HL-60 (cell line): ENCODE data around the gene SERPINB5.

Experiments used
- DNase-seq, 2 experiments: peaks; one replicate each; pipeline ENCODE4 v3.0.0-alpha.2; 2010 to 2020; ENCODE audit warnings: low read depth in 1 of 2, low spot score in 1 of 2
- H3K27ac ChIP-seq: fragments of 250-450 bp; sonication (Bioruptor Pico); replicated peaks from 2 replicates; pipeline ENCODE4 v1.5.1; 2020; ENCODE audit warnings: mild to moderate bottlenecking, moderate library complexity
- H3K27me3 ChIP-seq: fragments of 250-450 bp; sonication (Bioruptor Pico); 2 replicates; pipeline ENCODE4 v1.5.1; 2021; ENCODE audit warnings: mild to moderate bottlenecking, moderate library complexity; ENCODE audit not compliant: insufficient read depth, poor library complexity, severe bottlenecking
- H3K4me3 ChIP-seq: replicated peaks from 2 replicates; pipeline ENCODE4 v1.5.1; 2011; ENCODE audit warnings: mild to moderate bottlenecking, control low read depth, low read length; ENCODE audit not compliant: insufficient read depth
- GABPA ChIP-seq: IDR thresholded peaks from 2 replicates; pipeline ENCODE4 v1.6.1; 2012; ENCODE audit warnings: low read depth
- POLR2AphosphoS5 ChIP-seq: IDR thresholded peaks from 2 replicates; pipeline ENCODE4 v1.6.1; 2012; ENCODE audit warnings: low read depth
- SPI1 ChIP-seq: IDR thresholded peaks from 2 replicates; pipeline ENCODE4 v1.6.1; 2012; ENCODE audit warnings: low read depth, mild to moderate bottlenecking, borderline replicate concordance
- TF ChIP-seq, protein P1 (sequence below): IDR thresholded peaks from one replicate; pipeline ENCODE4 v1.5.1; 2011; ENCODE audit warnings: low read length, control low read depth, inconsistent platforms; ENCODE audit not compliant: insufficient read depth
- TF ChIP-seq, protein P2 (sequence below): IDR thresholded peaks from 2 replicates; pipeline ENCODE4 v1.6.1; 2012; ENCODE audit warnings: low read depth; ENCODE audit not compliant: insufficient replicate concordance

SERPINB5 gene

DNA sequence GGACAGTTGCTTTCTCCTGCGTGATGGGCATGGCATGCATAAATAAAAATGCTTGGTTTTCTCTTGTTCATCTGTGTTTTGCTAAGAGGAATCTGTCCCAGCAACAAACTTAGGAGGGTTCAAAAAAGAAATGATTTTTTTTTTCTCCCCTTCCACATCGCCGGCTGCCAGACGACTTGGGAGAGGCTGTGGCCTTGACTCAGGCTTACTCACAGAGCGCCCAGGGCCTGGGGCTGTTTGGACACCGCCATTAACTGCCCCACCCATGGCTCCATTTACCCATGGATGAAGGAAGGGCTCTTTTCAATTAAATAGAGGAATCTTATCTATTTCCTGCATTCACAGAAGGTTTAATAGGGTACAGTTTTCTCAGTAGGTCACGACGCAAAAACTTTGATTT lies 22.3 kb upstream of the SERPINB5 start:
- Histone ChIP-seq H3K27ac (no peak overlapping the region), H3K27me3 (no peaks in the 10 kb centered on the region), H3K4me3 (no peak overlapping the region)
- no peak for DNase-seq
- no peak for TF ChIP-seq POLR2AphosphoS5
- TF ChIP-seq, protein P1, sequence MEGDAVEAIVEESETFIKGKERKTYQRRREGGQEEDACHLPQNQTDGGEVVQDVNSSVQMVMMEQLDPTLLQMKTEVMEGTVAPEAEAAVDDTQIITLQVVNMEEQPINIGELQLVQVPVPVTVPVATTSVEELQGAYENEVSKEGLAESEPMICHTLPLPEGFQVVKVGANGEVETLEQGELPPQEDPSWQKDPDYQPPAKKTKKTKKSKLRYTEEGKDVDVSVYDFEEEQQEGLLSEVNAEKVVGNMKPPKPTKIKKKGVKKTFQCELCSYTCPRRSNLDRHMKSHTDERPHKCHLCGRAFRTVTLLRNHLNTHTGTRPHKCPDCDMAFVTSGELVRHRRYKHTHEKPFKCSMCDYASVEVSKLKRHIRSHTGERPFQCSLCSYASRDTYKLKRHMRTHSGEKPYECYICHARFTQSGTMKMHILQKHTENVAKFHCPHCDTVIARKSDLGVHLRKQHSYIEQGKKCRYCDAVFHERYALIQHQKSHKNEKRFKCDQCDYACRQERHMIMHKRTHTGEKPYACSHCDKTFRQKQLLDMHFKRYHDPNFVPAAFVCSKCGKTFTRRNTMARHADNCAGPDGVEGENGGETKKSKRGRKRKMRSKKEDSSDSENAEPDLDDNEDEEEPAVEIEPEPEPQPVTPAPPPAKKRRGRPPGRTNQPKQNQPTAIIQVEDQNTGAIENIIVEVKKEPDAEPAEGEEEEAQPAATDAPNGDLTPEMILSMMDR: no peak

DNA sequence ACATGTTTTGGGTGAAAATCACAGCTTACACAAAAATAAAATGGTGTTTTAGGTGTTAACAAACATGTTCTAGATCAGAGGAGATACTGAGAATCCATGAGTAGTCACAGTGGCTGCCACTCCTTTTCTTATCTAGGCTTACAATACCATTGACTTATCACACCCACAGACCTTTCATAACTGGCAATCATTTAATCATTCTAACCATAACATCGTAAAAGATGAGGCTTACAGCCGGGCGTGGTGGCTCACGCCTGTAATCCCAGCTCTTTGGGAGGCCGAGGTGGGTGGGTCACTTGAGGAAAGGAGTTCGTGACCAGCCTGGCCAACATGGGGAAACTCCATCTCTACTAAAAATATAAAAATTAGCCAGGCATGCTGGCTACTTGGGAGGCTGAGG lies 18.8 kb upstream of the SERPINB5 start:
- Histone ChIP-seq H3K27ac (no peak overlapping the region), H3K4me3 (no peak overlapping the region), H3K27me3 (no peaks in the 10 kb centered on the region)
- TF ChIP-seq SPI1 (no peak), POLR2AphosphoS5 (no peak), GABPA (no peak)
- TF ChIP-seq, protein P2, sequence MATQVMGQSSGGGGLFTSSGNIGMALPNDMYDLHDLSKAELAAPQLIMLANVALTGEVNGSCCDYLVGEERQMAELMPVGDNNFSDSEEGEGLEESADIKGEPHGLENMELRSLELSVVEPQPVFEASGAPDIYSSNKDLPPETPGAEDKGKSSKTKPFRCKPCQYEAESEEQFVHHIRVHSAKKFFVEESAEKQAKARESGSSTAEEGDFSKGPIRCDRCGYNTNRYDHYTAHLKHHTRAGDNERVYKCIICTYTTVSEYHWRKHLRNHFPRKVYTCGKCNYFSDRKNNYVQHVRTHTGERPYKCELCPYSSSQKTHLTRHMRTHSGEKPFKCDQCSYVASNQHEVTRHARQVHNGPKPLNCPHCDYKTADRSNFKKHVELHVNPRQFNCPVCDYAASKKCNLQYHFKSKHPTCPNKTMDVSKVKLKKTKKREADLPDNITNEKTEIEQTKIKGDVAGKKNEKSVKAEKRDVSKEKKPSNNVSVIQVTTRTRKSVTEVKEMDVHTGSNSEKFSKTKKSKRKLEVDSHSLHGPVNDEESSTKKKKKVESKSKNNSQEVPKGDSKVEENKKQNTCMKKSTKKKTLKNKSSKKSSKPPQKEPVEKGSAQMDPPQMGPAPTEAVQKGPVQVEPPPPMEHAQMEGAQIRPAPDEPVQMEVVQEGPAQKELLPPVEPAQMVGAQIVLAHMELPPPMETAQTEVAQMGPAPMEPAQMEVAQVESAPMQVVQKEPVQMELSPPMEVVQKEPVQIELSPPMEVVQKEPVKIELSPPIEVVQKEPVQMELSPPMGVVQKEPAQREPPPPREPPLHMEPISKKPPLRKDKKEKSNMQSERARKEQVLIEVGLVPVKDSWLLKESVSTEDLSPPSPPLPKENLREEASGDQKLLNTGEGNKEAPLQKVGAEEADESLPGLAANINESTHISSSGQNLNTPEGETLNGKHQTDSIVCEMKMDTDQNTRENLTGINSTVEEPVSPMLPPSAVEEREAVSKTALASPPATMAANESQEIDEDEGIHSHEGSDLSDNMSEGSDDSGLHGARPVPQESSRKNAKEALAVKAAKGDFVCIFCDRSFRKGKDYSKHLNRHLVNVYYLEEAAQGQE: no peak
- TF ChIP-seq, protein P1: no peak
- no peak for DNase-seq

DNA sequence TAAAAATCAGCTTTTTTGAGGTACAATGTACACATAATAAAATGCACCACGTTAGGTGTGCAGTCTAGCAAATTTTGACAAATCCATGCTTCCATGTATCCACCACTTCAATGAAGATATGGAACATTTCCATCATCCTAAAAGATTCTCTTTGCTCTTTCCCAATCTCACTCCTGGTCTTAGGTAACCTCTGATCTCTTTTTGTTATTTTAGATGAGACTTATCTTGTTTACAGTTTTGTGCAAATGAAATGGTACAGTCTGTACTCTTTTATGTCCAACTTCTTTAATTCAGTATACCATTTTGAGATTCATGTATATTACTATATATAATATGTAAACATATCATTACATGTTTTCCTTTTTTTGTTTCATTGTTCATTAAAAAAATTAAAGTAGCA lies 16.3 kb upstream of the SERPINB5 start:
- Histone ChIP-seq H3K27ac (no peak overlapping the region), H3K27me3 (no peaks in the 10 kb centered on the region), H3K4me3 (no peak overlapping the region)
- TF ChIP-seq, protein P2: no peak
- TF ChIP-seq, protein P1: no peak
- no peak for TF ChIP-seq GABPA
- TF ChIP-seq POLR2AphosphoS5: no peak
- no peak for TF ChIP-seq SPI1
- no peak for DNase-seq

DNA sequence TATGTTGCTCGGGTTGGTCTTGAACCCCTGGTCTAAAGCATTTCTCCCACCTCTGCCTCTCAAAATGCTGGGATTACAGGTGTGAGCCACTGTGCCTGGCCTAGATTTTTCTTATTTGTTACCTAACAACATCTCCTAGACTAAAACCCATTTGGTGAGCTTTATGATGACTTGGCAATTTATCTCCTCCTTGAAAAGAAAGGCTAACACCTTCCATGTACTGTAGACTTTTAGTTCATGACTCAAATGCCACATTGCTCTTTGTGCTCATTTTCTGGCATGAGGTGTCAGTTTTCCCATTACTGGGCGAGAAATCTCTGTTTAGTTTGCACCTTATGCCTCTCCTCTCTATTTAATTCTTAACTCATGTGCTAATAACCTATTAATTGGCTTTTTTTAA lies 12.3 kb upstream of the SERPINB5 start:
- TF ChIP-seq, protein P2: no peak
- TF ChIP-seq POLR2AphosphoS5: no peak
- TF ChIP-seq, protein P1: no peak
- TF ChIP-seq SPI1: no peak
- no peak for TF ChIP-seq GABPA
- no peak for DNase-seq
- Histone ChIP-seq H3K27ac (no peak overlapping the region), H3K4me3 (no peak overlapping the region), H3K27me3 (no peaks in the 10 kb centered on the region)
